H9 (cell line): ENCODE data around the gene FLT1. TPM values are rescaled to one million over a fixed set of nuclear protein-coding genes. Genes with fewer than 3 reads are reported as not detected.

Experiments
- DNase-seq: peaks from one replicate; pipeline ENCODE4 v3.0.0-alpha.2; 2017
- H2AFZ ChIP-seq: one replicate; pipeline ENCODE4 v1.6.1; 2013; ENCODE audit warnings: mild to moderate bottlenecking, low read length, control low read depth, moderate library complexity
- H2AK5ac ChIP-seq: 2 replicates; pipeline ENCODE4 v1.6.1; 2013; ENCODE audit warnings: low read length, control low read depth, mixed read lengths; ENCODE audit not compliant: insufficient read length
- H2BK120ac ChIP-seq: one replicate; pipeline ENCODE4 v1.6.1; 2013; ENCODE audit warnings: low read depth, mild to moderate bottlenecking, low read length, control low read depth, inconsistent platforms; ENCODE audit not compliant: poor library complexity, severe bottlenecking
- H2BK12ac ChIP-seq: 2 replicates; pipeline ENCODE4 v1.6.1; 2013; ENCODE audit warnings: low read length, control low read depth, mixed read lengths, low read depth; ENCODE audit not compliant: insufficient read length
- H2BK15ac ChIP-seq: 2 replicates; pipeline ENCODE4 v1.6.1; 2013; ENCODE audit warnings: low read depth, low read length, control low read depth
- H2BK20ac ChIP-seq: one replicate; pipeline ENCODE4 v1.6.1; 2013; ENCODE audit warnings: low read depth, mild to moderate bottlenecking, low read length, control low read depth, inconsistent platforms; ENCODE audit not compliant: poor library complexity, severe bottlenecking
- H2BK5ac ChIP-seq: 2 replicates; pipeline ENCODE4 v1.6.1; 2013; ENCODE audit warnings: low read length, control low read depth, mixed read lengths; ENCODE audit not compliant: insufficient read length
- H3K14ac ChIP-seq: 2 replicates; pipeline ENCODE4 v1.6.1; 2013; ENCODE audit warnings: low read length, control low read depth; ENCODE audit not compliant: insufficient read depth
- H3K18ac ChIP-seq: 2 replicates; pipeline ENCODE4 v1.6.1; 2013; ENCODE audit warnings: low read depth, mild to moderate bottlenecking, mixed read lengths, low read length, control low read depth; ENCODE audit not compliant: insufficient read length
- H3K23ac ChIP-seq: 2 replicates; pipeline ENCODE4 v1.6.1; 2013; ENCODE audit warnings: low read length, control low read depth, mixed read lengths, low read depth; ENCODE audit not compliant: insufficient read length
- H3K23me2 ChIP-seq: 2 replicates; pipeline ENCODE4 v1.6.1; 2013; ENCODE audit warnings: low read depth, mild to moderate bottlenecking, mixed read lengths, low read length, control low read depth; ENCODE audit not compliant: insufficient read length, poor library complexity, severe bottlenecking
- H3K27ac ChIP-seq: 2 replicates; pipeline ENCODE4 v1.5.1; 2013; ENCODE audit warnings: low read length, control low read depth, mixed read lengths, low read depth; ENCODE audit not compliant: insufficient read length
- H3K27me3 ChIP-seq: 2 replicates; pipeline ENCODE4 v1.6.1; 2013; ENCODE audit warnings: low read length, control low read depth, inconsistent platforms; ENCODE audit not compliant: insufficient read depth
- H3K4ac ChIP-seq: 2 replicates; pipeline ENCODE4 v1.6.1; 2013; ENCODE audit warnings: low read depth, mild to moderate bottlenecking, control low read depth, inconsistent platforms, low read length, moderate library complexity
- H3K4me1 ChIP-seq: 2 replicates; pipeline ENCODE4 v1.6.1; 2013; ENCODE audit warnings: low read length, control low read depth, inconsistent platforms; ENCODE audit not compliant: insufficient read depth
- H3K4me2 ChIP-seq: 2 replicates; pipeline ENCODE4 v1.6.1; 2013; ENCODE audit warnings: low read length, control low read depth, mixed read lengths; ENCODE audit not compliant: insufficient read length, insufficient read depth
- H3K56ac ChIP-seq: 2 replicates; pipeline ENCODE4 v1.6.1; 2013; ENCODE audit warnings: low read depth, mild to moderate bottlenecking, mixed read lengths, low read length, control low read depth; ENCODE audit not compliant: insufficient read length
- H3K79me1 ChIP-seq: 2 replicates; pipeline ENCODE4 v1.6.1; 2013; ENCODE audit warnings: low read depth, mild to moderate bottlenecking, moderate library complexity, low read length, control low read depth, inconsistent platforms; ENCODE audit not compliant: insufficient read depth, poor library complexity, severe bottlenecking
- H3K79me2 ChIP-seq: 2 replicates; pipeline ENCODE4 v1.6.1; 2013; ENCODE audit warnings: low read length, control low read depth, inconsistent platforms; ENCODE audit not compliant: insufficient read depth
- H3K9ac ChIP-seq: 2 replicates; pipeline ENCODE4 v1.6.1; 2013; ENCODE audit warnings: low read length, control low read depth, mixed read lengths; ENCODE audit not compliant: insufficient read length; ENCODE audit errors: extremely low read depth
- H3K9me3 ChIP-seq: one replicate; pipeline ENCODE4 v1.6.1; 2013; ENCODE audit warnings: low read depth, low read length, inconsistent platforms; ENCODE audit not compliant: control insufficient read depth
- H3T11ph ChIP-seq: one replicate; pipeline ENCODE4 v1.6.1; 2013; ENCODE audit warnings: mild to moderate bottlenecking, low read length, control low read depth, inconsistent platforms
- H4K20me1 ChIP-seq: one replicate; pipeline ENCODE4 v1.6.1; 2013; ENCODE audit not compliant: control insufficient read depth, insufficient read length, insufficient read depth
- H4K5ac ChIP-seq: 2 replicates; pipeline ENCODE4 v1.6.1; 2013; ENCODE audit warnings: low read depth, mild to moderate bottlenecking, mixed read lengths, low read length, control low read depth; ENCODE audit not compliant: insufficient read length
- H4K8ac ChIP-seq: replicated peaks from 2 replicates; pipeline ENCODE4 v1.6.1; 2013; ENCODE audit warnings: low read length, control low read depth, mixed read lengths, low read depth; ENCODE audit not compliant: insufficient read length
- H4K91ac ChIP-seq: 2 replicates; pipeline ENCODE4 v1.6.1; 2013; ENCODE audit warnings: low read depth, mild to moderate bottlenecking, moderate library complexity, mixed read lengths, low read length, control low read depth; ENCODE audit not compliant: insufficient read length
- H3K27ac Mint-ChIP-seq, 3 experiments: 2 replicates in 2 of 3; 3 replicates in 1 of 3; pipeline ENCODE4 v1.8.0; 2020 to 2021; ENCODE audit warnings: mixed read lengths in 3 of 3, mild to moderate bottlenecking in 1 of 3, moderate library complexity in 1 of 3
- H3K27me3 Mint-ChIP-seq: 2 replicates; pipeline ENCODE4 v1.8.0; 2021; ENCODE audit warnings: low read depth, mild to moderate bottlenecking, moderate library complexity, mixed read lengths
- H3K36me3 Mint-ChIP-seq, 3 experiments: 2 replicates in 2 of 3; 3 replicates in 1 of 3; pipeline ENCODE4 v1.8.0; 2020 to 2021; ENCODE audit warnings: low read depth in 3 of 3, mixed read lengths in 3 of 3; ENCODE audit not compliant: insufficient read depth in 1 of 3
- H3K4me1 Mint-ChIP-seq, 2 experiments: 2 replicates each; pipeline ENCODE4 v1.8.0; 2020; ENCODE audit warnings: mixed read lengths in 2 of 2
- H3K4me3 Mint-ChIP-seq, 2 experiments: 2 replicates in 1 of 2; 3 replicates in 1 of 2; pipeline ENCODE4 v1.8.0; 2020 to 2021; ENCODE audit warnings: mild to moderate bottlenecking in 2 of 2, mixed read lengths in 2 of 2, moderate library complexity in 1 of 2
- H3K9me3 Mint-ChIP-seq, 2 experiments: 2 replicates in 1 of 2; 3 replicates in 1 of 2; pipeline ENCODE4 v1.8.0; 2020; ENCODE audit warnings: mild to moderate bottlenecking in 2 of 2, mixed read lengths in 2 of 2, moderate library complexity in 1 of 2
- WGBS: extraction: QIAGEN DNeasy Blood & Tissue Kit; methylation state at CpG from one replicate; pipeline ENCODE4 v1.1.7; 2013; ENCODE audit warnings: missing lambda C conversion rate, low lambda C conversion rate, mixed read lengths; ENCODE audit not compliant: insufficient read length; ENCODE audit errors: extremely low coverage; 5-methylcytosine and 5-hydroxymethylcytosine counted together
- total RNA-seq: library from RNA; stranded (reverse); gene quantifications from 2 replicates; pipeline ENCODE4 v1.2.1, GENCODE V29; 2021
- TF ChIP-seq, protein P1 (sequence below): fragments of 200-600 bp; sonication (generic); conservative IDR thresholded peaks from 3 replicates; pipeline ENCODE4 v1.8.0; 2021; ENCODE audit warnings: antibody characterized with exemption, mild to moderate bottlenecking

Gene FLT1
- total RNA-seq, 1 experiment from 2014 or later = 84.1 TPM

DNA sequence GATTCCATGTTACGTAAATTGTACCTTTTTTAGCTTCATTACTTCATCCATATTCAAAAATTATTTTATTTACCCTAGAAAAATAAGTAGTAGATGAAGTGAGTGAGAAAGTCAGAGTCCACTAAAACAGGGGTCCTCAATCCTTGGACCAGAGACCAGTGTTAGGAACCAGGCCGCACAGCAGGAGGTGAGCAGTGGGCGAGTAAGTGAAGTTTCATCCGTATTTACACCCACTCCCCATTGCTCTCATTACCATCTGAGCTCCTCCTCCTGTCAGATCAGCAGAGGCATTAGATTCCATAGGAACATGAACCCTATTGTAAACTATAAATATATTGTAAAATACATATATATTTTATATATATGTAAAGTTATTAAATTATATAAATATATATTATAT is 237.6 kb downstream of the FLT1 start:
- H2AFZ ChIP-seq = no peak overlapping the region
- Mint-ChIP-seq H3K27me3 (no peaks in the 10 kb centered on the region), H3K36me3 (peaks cover 16 to 39% (median 38%) of the 10 kb centered on the region in 3 experiments; a peak in 6 of 7 replicates), H3K9me3 (no peaks in the 10 kb centered on the region), H3K4me1 (peaks cover 19 to 31% of the 10 kb centered on the region in 2 experiments), H3K27ac (no peak overlapping the region), H3K4me3 (no peak overlapping the region)
- H2BK5ac ChIP-seq = no peak overlapping the region
- peaks cover 3% of the 10 kb centered on the region; the same call in 1 of the 2 replicates for H3K4me1 ChIP-seq
- no peak overlapping the region for H2BK120ac ChIP-seq
- H2AK5ac ChIP-seq = no peak overlapping the region
- H3K9me3 ChIP-seq = no peaks in the 10 kb centered on the region
- no peak overlapping the region for H3T11ph ChIP-seq
- H4K20me1 ChIP-seq = no peaks in the 10 kb centered on the region
- H3K56ac ChIP-seq = no peak overlapping the region
- DNase-seq = no peak
- H3K23ac ChIP-seq = no peak overlapping the region
- no peak overlapping the region for H2BK20ac ChIP-seq
- no peak overlapping the region for H2BK12ac ChIP-seq
- no peaks in the 10 kb centered on the region for H3K27me3 ChIP-seq
- TF ChIP-seq, protein P1, sequence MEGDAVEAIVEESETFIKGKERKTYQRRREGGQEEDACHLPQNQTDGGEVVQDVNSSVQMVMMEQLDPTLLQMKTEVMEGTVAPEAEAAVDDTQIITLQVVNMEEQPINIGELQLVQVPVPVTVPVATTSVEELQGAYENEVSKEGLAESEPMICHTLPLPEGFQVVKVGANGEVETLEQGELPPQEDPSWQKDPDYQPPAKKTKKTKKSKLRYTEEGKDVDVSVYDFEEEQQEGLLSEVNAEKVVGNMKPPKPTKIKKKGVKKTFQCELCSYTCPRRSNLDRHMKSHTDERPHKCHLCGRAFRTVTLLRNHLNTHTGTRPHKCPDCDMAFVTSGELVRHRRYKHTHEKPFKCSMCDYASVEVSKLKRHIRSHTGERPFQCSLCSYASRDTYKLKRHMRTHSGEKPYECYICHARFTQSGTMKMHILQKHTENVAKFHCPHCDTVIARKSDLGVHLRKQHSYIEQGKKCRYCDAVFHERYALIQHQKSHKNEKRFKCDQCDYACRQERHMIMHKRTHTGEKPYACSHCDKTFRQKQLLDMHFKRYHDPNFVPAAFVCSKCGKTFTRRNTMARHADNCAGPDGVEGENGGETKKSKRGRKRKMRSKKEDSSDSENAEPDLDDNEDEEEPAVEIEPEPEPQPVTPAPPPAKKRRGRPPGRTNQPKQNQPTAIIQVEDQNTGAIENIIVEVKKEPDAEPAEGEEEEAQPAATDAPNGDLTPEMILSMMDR = no peak
- no peak overlapping the region for H4K8ac ChIP-seq
- no peak overlapping the region for H3K27ac ChIP-seq
- H4K91ac ChIP-seq = no peak overlapping the region
- peaks cover 2% of the 10 kb centered on the region for H3K79me1 ChIP-seq
- H4K5ac ChIP-seq = no peak overlapping the region
- no peak overlapping the region for H3K18ac ChIP-seq
- H3K4me2 ChIP-seq = no peak overlapping the region
- H2BK15ac ChIP-seq = no peak overlapping the region
- no peak overlapping the region for H3K4ac ChIP-seq
- H3K14ac ChIP-seq = no peak overlapping the region
- H3K9ac ChIP-seq = no peak overlapping the region
- no CpG with 5 or more reads among the region's 4 CpGs for WGBS
- H3K23me2 ChIP-seq = no peaks in the 10 kb centered on the region
- no peaks in the 10 kb centered on the region for H3K79me2 ChIP-seq
